Large intestine (tissue), 3 donors: ENCODE data around the gene TRIP4. TPM values are rescaled to one million over a fixed set of nuclear protein-coding genes. Genes with fewer than 3 reads are reported as not detected.

Source experiments
- DNase-seq, 2 donors: peaks; one replicate each; pipeline versions ENCODE4 v3.0.0 to v3.0.0-alpha.2; 2013
- H3K27ac ChIP-seq: one replicate; pipeline ENCODE4 v1.5.1; 2013; ENCODE audit warnings: low read length
- H3K27me3 ChIP-seq: 2 replicates; pipeline ENCODE4 v1.6.1; 2013; ENCODE audit warnings: low read length; ENCODE audit not compliant: control insufficient read depth, insufficient read depth
- H3K36me3 ChIP-seq: 2 replicates; pipeline ENCODE4 v1.6.1; 2013; ENCODE audit warnings: low read length; ENCODE audit not compliant: control insufficient read depth, insufficient read depth
- H3K4me1 ChIP-seq: one replicate; pipeline ENCODE4 v1.6.1; 2013; ENCODE audit warnings: low read length; ENCODE audit not compliant: control insufficient read depth, insufficient read depth
- H3K4me3 ChIP-seq: one replicate; pipeline ENCODE4 v1.5.1; 2013; ENCODE audit warnings: low read length
- H3K9me3 ChIP-seq: one replicate; pipeline ENCODE4 v1.6.1; 2013; ENCODE audit warnings: mild to moderate bottlenecking, low read depth, low read length, moderate library complexity; ENCODE audit not compliant: control insufficient read depth
- WGBS: methylation state at CpG from one replicate; pipeline ENCODE4 v1.1.5; 2013; ENCODE audit warnings: low lambda C conversion rate; ENCODE audit not compliant: insufficient coverage; 5-methylcytosine and 5-hydroxymethylcytosine counted together
- polyA plus RNA-seq: library from polyadenylated mRNA; unstranded; fragments of 120-200 nt; gene quantifications from one replicate; pipeline ENCODE4 v1.2.1, GENCODE V29; 2013

The TRIP4 gene
- polyA plus RNA-seq, 1 donor, result 25.7 TPM

- H3K4me3 ChIP-seq, result peak within 1 kb of the TSS; percentile 63
- H3K9me3 ChIP-seq, result no peaks in the 10 kb centered on the region
- H3K27me3 ChIP-seq, result no peaks in the 10 kb centered on the region
- peak; percentile 87 to 96 for DNase-seq
- peak within 1 kb of the TSS; percentile 60 for H3K27ac ChIP-seq
- H3K36me3 ChIP-seq, result peaks cover 12% of the 10 kb centered on the region
- no CpG with 5 or more reads among the region's 45 CpGs for WGBS
- H3K4me1 ChIP-seq, result peaks cover 25% of the 10 kb centered on the region
Measured at GRCh38 chr15:64460206-64460723, 72.6 kb downstream of the TRIP4 start, which contains the start of gene ZNF609. ZNF609 (plus strand) TSS chr15:64460578; CDS start chr15:64499420, 38,842 bp downstream.

GRCh38 chr15:64460724-64461720 is 73.4 kb downstream of the TRIP4 start:
- WGBS, result no CpG with 5 or more reads among the region's 56 CpGs
- Histone ChIP-seq H3K4me1 (peaks cover 25% of the 10 kb centered on the region), H3K9me3 (no peaks in the 10 kb centered on the region), H3K27ac (peak overlapping the region; percentile 60), H3K27me3 (no peaks in the 10 kb centered on the region), H3K4me3 (peak overlapping the region; percentile 63), H3K36me3 (peaks cover 5% of the 10 kb centered on the region)
- peak; percentile 26 to 74 for DNase-seq

- Histone ChIP-seq H3K4me3 (peak overlapping the region; percentile 63), H3K36me3 (peaks cover 3% of the 10 kb centered on the region), H3K27me3 (no peaks in the 10 kb centered on the region), H3K9me3 (no peaks in the 10 kb centered on the region), H3K27ac (peak overlapping the region; percentile 60), H3K4me1 (peaks cover 25% of the 10 kb centered on the region)
- no CpG with 5 or more reads among the region's 5 CpGs for WGBS
- no peak for DNase-seq
Measured at GRCh38 chr15:64461721-64462162, 74.1 kb downstream of the TRIP4 start.

- H3K9me3 ChIP-seq, result no peaks in the 10 kb centered on the region
- DNase-seq, result no peak
- no peaks in the 10 kb centered on the region for H3K27me3 ChIP-seq
- H3K27ac ChIP-seq, result peak overlapping the region; percentile 60
- H3K36me3 ChIP-seq, result peaks cover 3% of the 10 kb centered on the region
- H3K4me3 ChIP-seq, result no peak overlapping the region
- H3K4me1 ChIP-seq, result peaks cover 25% of the 10 kb centered on the region
Measured at GRCh38 chr15:64462492-64462891, 74.9 kb downstream of the TRIP4 start.

- DNase-seq, result peak in 1 of 2 donors; percentile 27
- no CpG with 5 or more reads among the region's 3 CpGs for WGBS
- H3K9me3 ChIP-seq, result no peaks in the 10 kb centered on the region
- no peak overlapping the region for H3K4me3 ChIP-seq
- H3K27ac ChIP-seq, result no peak overlapping the region
- peaks cover 20% of the 10 kb centered on the region for H3K4me1 ChIP-seq
- no peaks in the 10 kb centered on the region for H3K27me3 ChIP-seq
- peaks cover 7% of the 10 kb centered on the region for H3K36me3 ChIP-seq
Measured at GRCh38 chr15:64464276-64465005, 76.8 kb downstream of the TRIP4 start.

GRCh38 chr15:64466408-64467141 is 78.9 kb downstream of the TRIP4 start:
- H3K36me3 ChIP-seq, result peaks cover 14% of the 10 kb centered on the region
- H3K27me3 ChIP-seq, result no peaks in the 10 kb centered on the region
- H3K4me3 ChIP-seq, result no peak overlapping the region
- WGBS, result 88% methylated on average over 2 of the region's 4 CpGs
- H3K27ac ChIP-seq, result no peak overlapping the region
- peaks cover 12% of the 10 kb centered on the region for H3K4me1 ChIP-seq
- DNase-seq, result no peak
- no peaks in the 10 kb centered on the region for H3K9me3 ChIP-seq

GRCh38 chr15:64472161-64472560 is 84.5 kb downstream of the TRIP4 start:
- Histone ChIP-seq H3K9me3 (no peaks in the 10 kb centered on the region), H3K4me1 (no peaks in the 10 kb centered on the region), H3K4me3 (no peak overlapping the region), H3K27me3 (no peaks in the 10 kb centered on the region), H3K36me3 (peaks cover 14% of the 10 kb centered on the region), H3K27ac (no peak overlapping the region)
- 100% methylated on average over 1 of the region's 4 CpGs for WGBS
- DNase-seq, result no peak

- WGBS, result 71% methylated on average over 1 of the region's 2 CpGs
- Histone ChIP-seq H3K9me3 (no peaks in the 10 kb centered on the region), H3K4me1 (no peaks in the 10 kb centered on the region), H3K27me3 (no peaks in the 10 kb centered on the region), H3K36me3 (peaks cover 7% of the 10 kb centered on the region), H3K4me3 (no peak overlapping the region), H3K27ac (no peak overlapping the region)
- DNase-seq, result no peak
Measured at GRCh38 chr15:64474846-64475245, 87.2 kb downstream of the TRIP4 start.

GRCh38 chr15:64476550-64476949 is 88.9 kb downstream of the TRIP4 start:
- Histone ChIP-seq H3K27ac (no peak overlapping the region), H3K9me3 (no peaks in the 10 kb centered on the region), H3K4me3 (no peak overlapping the region), H3K27me3 (no peaks in the 10 kb centered on the region), H3K36me3 (no peaks in the 10 kb centered on the region), H3K4me1 (no peaks in the 10 kb centered on the region)
- DNase-seq, result no peak
- no CpG with 5 or more reads among the region's 1 CpG for WGBS

- Histone ChIP-seq H3K36me3 (no peaks in the 10 kb centered on the region), H3K4me3 (no peak overlapping the region), H3K9me3 (no peaks in the 10 kb centered on the region), H3K27me3 (no peaks in the 10 kb centered on the region), H3K27ac (no peak overlapping the region), H3K4me1 (no peaks in the 10 kb centered on the region)
- DNase-seq, result no peak
- WGBS, result no CpG with 5 or more reads among the region's 1 CpG
Measured at GRCh38 chr15:64478863-64479262, 91.2 kb downstream of the TRIP4 start.
